ENCODE data around the gene PCYT1B.

- TF ChIP-seq CTCF (IDR thresholded peaks at IDR 0.05), result no peak
- no peak for TF ChIP-seq POLR2A (IDR thresholded peaks at IDR 0.05)
Measured at GRCh38 chrX:24577091-24577490, 70.1 kb downstream of the PCYT1B start.

All from ovary (tissue), 3 donors.